Stimulated activated CD4-positive, alpha-beta T cell treated with anti-CD3 and anti-CD28 coated beads, Interleukin-1b, Interleukin-23, amount 100 ng/mL, for 1 hour (primary cell): ENCODE data around the gene SELP.

Experiments
- DNase-seq, 2 donors: peaks; one replicate each; pipeline ENCODE4 v3.0.0-alpha.2; 2020; ENCODE audit warnings: low read depth in 2 of 2

SELP gene

DNA sequence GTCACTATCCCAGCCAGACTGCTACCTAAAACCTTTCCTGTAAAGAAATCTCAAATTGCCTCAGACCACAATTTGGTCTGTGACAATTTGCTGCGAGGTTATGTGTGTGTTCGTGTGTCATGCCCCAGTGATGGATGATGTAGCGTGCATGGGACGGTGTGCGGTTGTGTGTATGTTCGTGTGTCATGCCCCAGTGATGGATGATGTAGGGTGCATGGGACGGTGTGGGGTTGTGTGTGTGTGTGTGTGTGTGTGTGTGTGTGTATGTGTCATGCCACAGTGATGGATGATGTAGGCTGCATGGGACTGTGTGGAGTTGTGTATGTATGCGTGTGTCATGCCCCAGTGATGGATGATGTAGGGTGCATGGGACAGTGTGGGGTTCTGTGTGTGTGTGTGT, 9.4 kb downstream of the SELP start:
- no peak for DNase-seq

GRCh38 chr1:169618367-169618766, 11.6 kb downstream of the SELP start:
- DNase-seq, result no peak

- no peak for DNase-seq
Measured at GRCh38 chr1:169615803-169616202, 14.1 kb downstream of the SELP start.

DNA sequence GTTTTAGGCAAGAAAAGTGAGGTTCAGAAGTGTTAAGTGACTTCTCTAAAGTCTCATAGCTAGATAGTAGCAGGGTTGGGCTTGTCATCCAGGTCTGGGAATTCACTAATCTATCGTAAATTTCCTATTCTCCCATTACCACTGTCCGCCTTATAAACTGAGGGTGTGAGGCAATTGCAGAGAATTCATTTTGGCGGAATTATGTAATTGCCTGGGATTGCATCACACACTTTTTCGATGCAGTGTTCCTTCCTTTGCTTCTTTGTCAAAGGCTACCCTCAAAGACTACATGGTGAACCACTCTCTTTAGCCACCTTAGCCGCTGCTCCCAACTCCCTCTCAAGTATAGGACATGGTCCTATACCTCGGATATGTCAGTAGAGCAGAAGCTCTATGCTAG, 19.1 kb downstream of the SELP start:
- DNase-seq, result no peak

GRCh38 chr1:169610108-169610507, 19.8 kb downstream of the SELP start:
- no peak for DNase-seq

DNA sequence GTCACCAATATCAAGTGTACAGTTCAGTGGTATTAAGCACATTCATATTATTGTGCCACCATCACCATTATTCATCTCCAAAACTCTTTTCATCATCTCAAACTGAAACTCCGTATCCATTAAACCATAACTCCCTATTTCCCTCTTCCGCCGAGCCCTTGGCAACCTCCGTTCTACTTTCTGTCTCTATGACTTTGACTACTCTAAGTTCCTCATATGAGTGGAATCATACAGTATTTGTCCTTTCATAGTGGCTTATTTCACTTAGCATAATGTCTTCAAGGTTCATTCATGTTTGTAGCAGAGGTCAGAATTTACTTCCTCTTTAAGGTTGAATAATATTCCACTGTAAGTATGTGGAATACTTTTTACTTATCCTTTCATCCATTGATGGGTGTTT, 21.7 kb downstream of the SELP start:
- DNase-seq, result no peak

- peak in 1 of 2 donors; percentile 19 for DNase-seq
Measured at GRCh38 chr1:169604781-169605560, 25.0 kb downstream of the SELP start.

- DNase-seq, result no peak
Measured at GRCh38 chr1:169601096-169601881, 28.6 kb downstream of the SELP start.

DNA sequence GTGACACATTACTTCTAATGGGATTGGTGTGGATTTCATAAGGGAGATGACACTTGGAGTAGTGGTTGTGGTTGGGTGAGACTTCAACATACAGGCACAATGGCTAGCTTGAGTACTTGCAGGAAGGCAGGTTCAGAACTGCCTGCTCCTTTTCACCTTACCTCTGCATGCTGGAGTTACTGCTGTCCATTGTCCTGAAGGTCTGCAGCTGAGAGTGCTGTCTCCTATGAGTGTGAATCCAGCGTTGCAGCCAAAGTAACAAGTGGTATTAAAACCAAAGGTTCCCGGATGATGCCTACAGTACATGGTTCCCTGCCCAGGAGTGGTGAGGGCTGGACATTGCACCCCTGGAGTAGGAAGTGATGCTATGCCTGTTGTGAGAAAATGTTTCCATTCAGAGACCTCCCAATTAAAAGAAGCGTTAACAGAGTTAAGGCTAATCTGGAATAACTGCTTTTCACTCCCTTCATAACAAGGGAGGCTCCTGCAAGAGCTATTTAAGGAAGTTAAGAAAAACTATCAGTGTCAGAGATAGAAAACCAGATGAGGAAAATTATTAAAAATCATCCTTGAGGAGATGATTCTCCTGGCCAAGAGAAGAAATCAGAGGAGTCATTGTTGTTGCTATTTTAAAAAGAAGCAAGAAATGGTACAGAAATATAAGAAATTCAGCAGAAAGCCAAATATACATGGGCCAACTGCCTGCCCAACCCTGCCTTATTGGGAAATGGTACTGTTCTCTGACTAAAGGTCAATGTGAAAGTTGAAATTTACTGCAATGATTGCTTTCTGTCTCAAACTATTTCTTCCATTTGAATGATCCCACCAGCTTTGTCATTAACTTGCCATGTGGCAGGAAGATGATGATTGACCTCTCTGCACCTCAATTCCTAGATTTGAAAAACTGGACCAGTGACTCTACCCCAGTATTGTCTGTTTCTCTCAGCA, 33.9 kb downstream of the SELP start:
- DNase-seq, result no peak

DNA sequence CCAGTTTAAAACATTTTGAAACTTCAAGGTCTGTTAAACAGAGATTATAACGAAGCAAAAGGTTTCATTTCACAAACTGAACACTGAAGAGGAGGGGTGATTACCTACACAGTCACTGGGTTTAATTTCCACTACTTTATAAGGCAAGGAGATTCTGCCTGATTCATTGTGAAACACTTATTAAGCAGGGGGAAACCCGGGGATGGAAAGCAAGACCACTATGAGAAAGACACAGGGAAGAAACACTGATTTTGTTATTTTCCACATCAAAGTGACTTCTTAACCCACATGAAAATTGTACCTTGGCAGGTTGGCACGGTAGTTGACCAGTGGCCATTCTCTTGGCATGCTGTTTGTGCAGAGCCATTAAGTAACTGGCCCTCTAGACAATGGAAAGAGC, 35.5 kb downstream of the SELP start:
- no peak for DNase-seq

- DNase-seq, result no peak
Measured at GRCh38 chr1:169590932-169591331, 39.0 kb downstream of the SELP start.

- DNase-seq, result no peak
Measured at GRCh38 chr1:169588785-169589485, 41.0 kb downstream of the SELP start.

- no peak for DNase-seq
Measured at GRCh38 chr1:169588112-169588511, 41.8 kb downstream of the SELP start.

DNA sequence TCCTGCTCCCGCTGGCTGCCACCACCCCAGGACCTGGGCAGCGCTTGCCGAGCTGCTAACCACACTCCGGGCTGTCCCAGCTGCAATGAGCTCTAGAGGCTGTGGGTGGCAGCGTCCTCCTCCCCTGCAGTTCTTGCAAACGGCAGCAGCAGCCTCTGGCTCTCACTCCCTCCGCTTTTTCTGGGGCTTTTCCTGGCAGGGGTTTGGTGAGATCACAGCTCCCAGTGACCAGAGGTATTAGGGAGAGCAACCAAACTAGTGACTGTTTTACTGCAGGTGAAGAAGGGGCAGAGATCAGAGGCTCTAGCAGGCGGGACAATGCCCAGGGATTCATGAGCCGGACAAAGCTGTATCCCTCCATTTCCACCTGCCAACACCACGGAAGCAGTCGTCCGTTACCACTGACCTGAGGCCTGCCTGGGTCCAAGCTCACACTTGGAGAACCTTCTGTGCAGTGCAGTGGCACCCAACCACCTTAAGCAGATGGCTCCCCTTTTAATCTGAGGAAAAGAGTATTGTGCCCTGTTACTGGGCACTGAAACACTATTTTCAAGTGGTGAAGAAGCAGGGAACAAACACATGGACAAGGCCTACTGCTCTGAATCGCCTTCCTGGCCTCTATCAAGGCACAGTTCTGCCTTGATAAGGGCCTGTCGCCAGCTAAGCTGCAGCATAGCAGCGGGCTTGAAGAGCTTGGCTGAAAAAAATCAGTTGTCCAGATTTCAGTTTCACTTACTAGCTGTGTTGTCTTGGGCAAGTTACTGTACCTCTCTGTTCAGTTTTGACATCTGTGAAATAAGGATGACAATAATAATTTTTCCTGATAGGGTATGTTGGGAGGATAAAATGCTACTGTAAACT, 43.3 kb downstream of the SELP start, which contains the start of gene F5:
TSS of gene F5 (minus strand) at position 87 of the 861 bp plus-strand sequence. CDS start 95 bp downstream, outside the sequence.
- DNase-seq, result peak; percentile 46 to 54

DNA sequence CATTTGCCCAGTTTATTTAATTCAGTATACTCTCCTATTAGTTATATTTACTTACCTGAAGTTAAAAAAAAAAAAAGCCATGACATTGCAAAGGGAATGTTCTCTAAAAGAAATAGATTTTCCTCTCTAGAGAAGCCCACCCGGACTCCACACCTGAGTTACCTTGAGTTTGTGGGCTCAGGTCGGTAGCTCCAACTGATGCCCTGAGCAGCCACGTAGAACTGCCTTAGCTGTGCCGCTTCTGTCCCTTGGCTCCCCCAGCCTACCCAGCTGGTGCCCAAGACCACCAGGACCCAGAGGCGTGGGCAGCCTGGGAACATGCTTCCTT, 43.9 kb downstream of the SELP start:
- DNase-seq, result no peak

GRCh38 chr1:169585181-169585580, 44.7 kb downstream of the SELP start:
- no peak for DNase-seq

DNA sequence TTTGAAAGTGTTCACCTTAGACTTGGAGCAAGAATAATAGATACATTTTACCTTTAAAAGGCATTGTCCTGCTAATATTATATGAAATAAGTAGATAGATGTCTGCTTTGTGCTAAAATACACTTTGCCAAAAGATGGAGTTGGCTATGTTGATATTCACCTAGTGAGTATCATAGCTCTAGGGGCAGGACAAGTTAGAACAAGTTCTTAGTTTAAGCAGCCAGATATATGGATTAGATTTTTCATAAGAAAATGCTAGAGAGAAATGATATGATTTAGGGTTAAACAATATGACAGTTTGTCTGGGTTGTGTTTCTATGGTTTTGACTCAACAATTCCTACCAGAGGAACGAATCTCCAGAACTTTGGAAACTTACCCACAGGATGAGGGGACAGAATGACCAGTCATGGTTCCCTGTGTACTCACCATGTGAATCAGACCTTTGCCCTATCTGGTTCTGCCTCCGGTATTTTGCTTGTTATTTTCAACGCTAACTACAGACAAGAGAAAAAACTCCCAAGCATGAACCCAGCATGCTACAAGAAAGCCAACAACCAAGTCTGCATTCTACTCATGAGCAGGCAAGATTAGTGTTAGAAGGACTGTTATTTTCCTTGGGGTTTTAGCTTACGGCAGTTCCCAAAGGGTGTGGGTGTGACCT, 45.3 kb downstream of the SELP start:
- no peak for DNase-seq

DNA sequence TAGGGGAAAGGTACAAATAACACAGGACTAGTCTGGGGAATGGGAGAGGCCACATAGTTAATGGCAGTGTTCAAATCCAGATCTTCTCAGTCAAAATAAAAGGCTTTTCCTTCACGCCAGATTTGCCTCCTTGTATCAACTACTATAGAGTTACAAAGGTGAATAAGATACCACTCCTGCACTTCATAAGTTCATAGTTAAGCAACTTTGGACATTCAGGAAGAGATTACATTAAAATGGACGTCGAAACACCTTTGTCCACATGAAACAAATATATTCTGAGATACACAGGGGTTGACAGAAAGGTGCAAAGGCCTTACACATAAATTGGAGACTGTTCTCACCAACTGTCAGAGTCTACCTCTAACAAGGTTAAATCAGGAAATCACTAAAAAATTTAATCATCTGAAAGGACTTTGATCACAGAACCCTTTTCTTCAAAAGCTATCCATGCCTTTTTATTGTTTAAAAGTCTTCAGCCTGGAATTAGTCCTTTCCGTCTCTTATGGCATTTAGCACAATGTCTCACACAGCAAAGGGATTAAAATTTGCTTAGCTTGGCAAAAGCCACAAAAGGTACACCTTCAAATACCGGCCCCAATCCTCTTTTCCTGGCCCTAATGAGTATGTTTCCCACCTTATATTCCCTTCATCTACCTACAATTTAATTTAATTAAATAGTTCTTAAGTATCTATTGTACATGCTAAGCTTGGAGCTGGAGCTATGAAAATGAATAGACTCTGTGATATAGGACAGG, 51.8 kb downstream of the SELP start:
- DNase-seq, result no peak

GRCh38 chr1:169576935-169577331, 53.0 kb downstream of the SELP start:
- no peak for DNase-seq
